A549 (cell line): ENCODE measurements around the gene POLR2C. TPM values are rescaled to one million over a fixed set of nuclear protein-coding genes. Genes with fewer than 3 reads are reported as not detected.

ENCODE experiments used
- ATAC-seq, 2 experiments: fragments of 200-7000 bp in 1 of 2; fragments of >200 bp in 1 of 2; cut with Nextera tagmentation in 1 of 2; cut with Tn5 transposase in 1 of 2; 3 replicates each; pipeline versions ENCODE4 v1.8.0 to v1.9.1; 2018 to 2020; ENCODE audit warnings: mild to moderate bottlenecking in 1 of 2, moderate library complexity in 1 of 2
- CTCF ChIA-PET: fragments of 300-600 bp; sonication (Branson Sonifier 250); formaldehyde crosslinking; extraction: SDS; loops from one replicate; lab custom pipeline; 2021; ENCODE audit warnings: antibody characterized with exemption, inconsistent platforms; lab: Yijun Ruan, JAX
- POLR2A ChIA-PET: fragments of 350-600 bp; formaldehyde crosslinking; extraction: SDS; loops from one replicate; lab custom pipeline; 2021; ENCODE audit warnings: antibody characterized with exemption, inconsistent platforms; lab: Yijun Ruan, JAX
- DNase-seq, 2 experiments: peaks; one replicate each; pipeline versions ENCODE4 v3.0.0 to v3.0.0-alpha.2; 2011 to 2016; ENCODE audit warnings: low read depth in 1 of 2, low spot score in 1 of 2
- FAIRE-seq: peaks from 2 replicates; lab custom pipeline; 2011; peaks lifted over from hg19 to GRCh38; lab: Jason Lieb, UNC
- H3K27ac ChIP-seq, 2 experiments: fragments of >200 bp; sonication (Bioruptor Twin); formaldehyde crosslinking; 3 replicates each; pipeline ENCODE4 v1.5.1; 2016 to 2017
- H3K4me1 ChIP-seq: fragments of >200 bp; sonication (Bioruptor Twin); formaldehyde crosslinking; 3 replicates; pipeline ENCODE4 v1.6.1; 2016
- H3K4me2 ChIP-seq: fragments of >200 bp; sonication (Bioruptor Twin); formaldehyde crosslinking; 3 replicates; pipeline ENCODE4 v1.6.1; 2016
- H3K4me3 ChIP-seq: fragments of >200 bp; sonication (Bioruptor Twin); formaldehyde crosslinking; 3 replicates; pipeline ENCODE4 v1.5.1; 2016
- H3K9me3 ChIP-seq: fragments of >200 bp; sonication (Bioruptor Twin); formaldehyde crosslinking; 3 replicates; pipeline ENCODE4 v1.6.1; 2016
- CEBPB ChIP-seq, 2 experiments: fragments of >200 bp in 1 of 2; sonication (Bioruptor Twin) in 1 of 2; formaldehyde crosslinking in 1 of 2; IDR thresholded peaks; 2 replicates each; pipeline ENCODE4 v1.6.1; 2012 to 2016
- CHD2 ChIP-seq: fragments of 150-350 bp; IDR thresholded peaks from 2 replicates; pipeline ENCODE4 v1.6.1; 2014; ENCODE audit warnings: low read length; ENCODE audit not compliant: partially characterized antibody
- EHF ChIP-seq: fragments of 250-450 bp; sonication (Bioruptor Pico); IDR thresholded peaks from 2 replicates; pipeline ENCODE4 v1.5.0; 2020; ENCODE audit warnings: mild to moderate bottlenecking
- EP300 ChIP-seq, 2 experiments: fragments of >200 bp; sonication (Bioruptor Twin); formaldehyde crosslinking; IDR thresholded peaks; 2 replicates in 1 of 2; 3 replicates in 1 of 2; pipeline ENCODE4 v1.6.1; 2016 to 2017
- ESRRA ChIP-seq: fragments of 150-350 bp; IDR thresholded peaks from 2 replicates; pipeline ENCODE4 v1.6.1; 2014; ENCODE audit warnings: mild to moderate bottlenecking, low read length, borderline replicate concordance
- FOXS1 ChIP-seq: fragments of 250-450 bp; sonication (Bioruptor Pico); IDR thresholded peaks from 2 replicates; pipeline ENCODE4 v1.5.0; 2020; ENCODE audit warnings: mild to moderate bottlenecking, moderate library complexity
- GATA3 ChIP-seq: IDR thresholded peaks from 2 replicates; pipeline ENCODE4 v1.6.1; 2012; ENCODE audit warnings: borderline replicate concordance
- HEYL ChIP-seq: fragments of 250-450 bp; sonication (Bioruptor Pico); IDR thresholded peaks from 2 replicates; pipeline ENCODE4 v1.8.0; 2021; ENCODE audit warnings: mild to moderate bottlenecking, moderate library complexity
- HOXB13 ChIP-seq: fragments of 250-450 bp; sonication (Bioruptor Pico); IDR thresholded peaks from 2 replicates; pipeline ENCODE4 v1.5.0; 2020; ENCODE audit warnings: low read depth, mild to moderate bottlenecking, moderate library complexity
- HOXB5 ChIP-seq: fragments of 250-450 bp; sonication (Bioruptor Pico); IDR thresholded peaks from 2 replicates; pipeline ENCODE4 v1.5.0; 2020; ENCODE audit warnings: mild to moderate bottlenecking, moderate library complexity
- JUN ChIP-seq, 2 experiments: fragments of >200 bp; sonication (Bioruptor Twin); formaldehyde crosslinking; IDR thresholded peaks; 2 replicates in 1 of 2; 3 replicates in 1 of 2; pipeline ENCODE4 v1.6.1; 2016 to 2017
- KDM5A ChIP-seq: fragments of 200-600 bp; sonication (generic); IDR thresholded peaks from 2 replicates; pipeline ENCODE4 v1.6.1; 2016; ENCODE audit warnings: antibody characterized with exemption, mild to moderate bottlenecking
- PHF8 ChIP-seq: fragments of 200-600 bp; sonication (generic); IDR thresholded peaks from 2 replicates; pipeline ENCODE4 v1.6.1; 2016; ENCODE audit warnings: low read depth, mild to moderate bottlenecking, antibody characterized with exemption, moderate library complexity, borderline replicate concordance
- POLR2A ChIP-seq: IDR thresholded peaks from 2 replicates; pipeline ENCODE4 v1.6.1; 2012; ENCODE audit warnings: mild to moderate bottlenecking, low read length
- RCOR1 ChIP-seq: fragments of 150-350 bp; IDR thresholded peaks from 2 replicates; pipeline ENCODE4 v1.6.1; 2014; ENCODE audit warnings: antibody characterized with exemption, low read length, low read depth
- RFX5 ChIP-seq: fragments of 450-650 bp; IDR thresholded peaks from 2 replicates; pipeline ENCODE4 v1.7.1; 2014; ENCODE audit warnings: antibody characterized with exemption, mild to moderate bottlenecking, moderate library complexity
- SREBF2 ChIP-seq: fragments of 450-650 bp; IDR thresholded peaks from 2 replicates; pipeline ENCODE4 v1.6.1; 2014; ENCODE audit warnings: mild to moderate bottlenecking, moderate library complexity
- TFCP2L1 ChIP-seq: fragments of 250-450 bp; sonication (Bioruptor Pico); IDR thresholded peaks from 2 replicates; pipeline ENCODE4 v1.5.0; 2021; ENCODE audit warnings: mild to moderate bottlenecking
- TP53 ChIP-seq: fragments of 250-450 bp; sonication (Bioruptor Pico); IDR thresholded peaks from 2 replicates; pipeline ENCODE4 v1.5.0; 2021; ENCODE audit warnings: mild to moderate bottlenecking, moderate library complexity
- ZSCAN20 ChIP-seq: fragments of 250-450 bp; sonication (Bioruptor Pico); IDR thresholded peaks from 2 replicates; pipeline ENCODE4 v1.8.0; 2022; ENCODE audit warnings: mild to moderate bottlenecking, moderate library complexity
- WGBS: methylation state at CpG from one replicate; pipeline ENCODE4 v1.1.6; 2017; ENCODE audit errors: missing lambda C conversion rate; 5-methylcytosine and 5-hydroxymethylcytosine counted together
- polyA plus RNA-seq, 4 experiments: library from polyadenylated mRNA; depleted of rRNA in 3 of 4; stranded (reverse); fragments of >200 nt; fragmentation: RNase III in 1 of 4; extraction: RNeasy Plus Mini Kit Qiagen cat#74134 plus additional on column Dnase treatment in 1 of 4; gene quantifications; 2 replicates in 3 of 4; 3 replicates in 1 of 4; pipeline ENCODE4 v1.2.3, GENCODE V29; 2011 to 2017
- TF ChIP-seq, protein P1 (sequence below): fragments of 250-450 bp; sonication (Bioruptor Pico); IDR thresholded peaks from 2 replicates; pipeline ENCODE4 v1.5.0; 2020; ENCODE audit warnings: low read depth, mild to moderate bottlenecking, moderate library complexity
- TF ChIP-seq, protein P2 (sequence below): IDR thresholded peaks from 2 replicates; pipeline ENCODE4 v1.6.1; 2012
- TF ChIP-seq, protein P3 (sequence below): fragments of 450-650 bp; IDR thresholded peaks from 2 replicates; pipeline ENCODE4 v1.6.1; 2014; ENCODE audit warnings: antibody characterized with exemption
- TF ChIP-seq, protein P4 (sequence below): fragments of >200 bp; sonication (Bioruptor Twin); formaldehyde crosslinking; IDR thresholded peaks from 3 replicates; pipeline ENCODE4 v1.6.1; 2016
- TF ChIP-seq, protein P5 (sequence below): IDR thresholded peaks from 2 replicates; pipeline ENCODE4 v1.6.1; 2012

The POLR2C gene
- polyA plus RNA-seq, 2 of the 4 experiments (the other 2 are of a cell fraction), result 148 to 229 TPM

DNA sequence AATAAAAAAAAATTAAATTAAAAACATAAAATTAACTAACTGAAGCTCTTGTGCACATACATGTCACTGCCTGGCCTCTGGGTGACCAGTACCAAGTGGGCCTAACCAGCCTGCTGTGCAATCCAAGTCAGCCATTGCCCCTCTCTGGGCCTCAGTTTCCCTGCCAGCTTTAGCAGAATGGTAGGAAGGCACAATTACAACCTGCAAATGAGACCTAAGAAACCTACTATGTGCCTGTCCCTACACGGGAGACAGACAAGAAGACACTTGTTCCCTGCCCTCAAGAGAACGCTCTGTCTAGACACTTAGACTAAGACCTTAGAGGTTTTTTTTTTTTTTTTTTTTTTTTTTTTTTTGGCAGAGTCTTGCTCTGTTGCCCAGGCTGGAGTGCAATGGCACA, 17.0 kb upstream of the POLR2C start:
- Histone ChIP-seq H3K4me3 (no peak overlapping the region; the same call in 2 of the 3 replicates), H3K4me2 (peak overlapping the region; percentile 97; the same call in 2 of the 3 replicates), H3K4me1 (peaks cover 27% of the 10 kb centered on the region), H3K9me3 (no peaks in the 10 kb centered on the region), H3K27ac (no peak overlapping the region)
- no peak for DNase-seq
- no peak for ATAC-seq
- 96% methylated on average over 2 of the region's 2 CpGs for WGBS
- no peak for TF ChIP-seq RCOR1
- no peak for FAIRE-seq
- ChIA-PET CTCF (interaction anchor here (1.0 to 3.3 kb wide), 4 partner anchors 9 to 145 kb away, joined by 3 to 20 read pairs (median 10); no protein-coding TSS in a partner anchor), POLR2A (no interaction called here)

DNA sequence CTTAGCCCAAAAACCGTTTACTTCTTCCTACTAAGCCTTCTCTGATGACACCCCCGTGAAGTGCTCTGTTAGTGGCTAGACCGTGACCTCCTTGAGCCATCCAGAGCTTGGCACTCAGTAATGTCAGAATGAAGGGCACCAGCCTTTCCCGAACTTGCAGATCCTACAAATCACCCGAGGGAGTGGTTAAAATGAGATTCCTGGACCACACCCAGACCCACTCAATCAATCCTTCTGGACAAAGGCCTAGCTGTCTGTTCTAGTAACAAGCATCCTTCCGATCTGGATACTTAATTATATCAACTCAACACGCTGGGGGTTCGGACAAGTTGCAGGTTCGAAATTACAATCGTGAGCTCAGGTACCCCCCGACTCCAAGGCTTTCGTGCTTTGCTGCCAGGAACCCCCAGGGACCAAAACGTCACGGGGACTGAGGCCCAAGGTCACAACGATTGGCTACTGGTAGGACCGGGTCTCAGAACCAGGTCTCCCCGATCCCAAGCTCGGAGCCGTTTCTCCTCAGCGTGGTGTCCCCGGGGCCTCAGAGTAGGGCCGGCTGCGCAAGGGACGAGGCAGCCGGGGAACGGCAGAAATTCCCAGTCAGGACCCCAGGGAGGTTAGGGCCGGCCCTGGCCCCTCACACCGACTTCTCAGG, 15.8 kb upstream of the POLR2C start:
- Histone ChIP-seq H3K9me3 (no peaks in the 10 kb centered on the region), H3K27ac (peak overlapping the region; percentile 99), H3K4me2 (peak overlapping the region; percentile 97), H3K4me1 (peaks cover 27% of the 10 kb centered on the region), H3K4me3 (peak overlapping the region; percentile 96)
- ChIA-PET POLR2A (interaction anchor here (0.6 to 1.9 kb wide), 18 partner anchors 8 to 261 kb away, joined by 3 to 21 read pairs (median 4); partner anchors contain the start of genes POLR2C, PSME3IP1 and RSPRY1), CTCF (interaction anchor here (0.9 to 3.3 kb wide), 11 partner anchors 7 to 146 kb away, joined by 3 to 20 read pairs (median 4); partner anchors contain the start of gene POLR2C)
- ATAC-seq (peak; percentile 51 to 59), DNase-seq (peak; percentile 29 to 35), FAIRE-seq (no peak)
- 6% methylated on average over 12 of the region's 28 CpGs for WGBS
- TF ChIP-seq FOXS1 (CRISPR knock-in tag) (no peak), SREBF2 (no peak), TFCP2L1 (0 out of 2 replicates have a peak, but pooled peaks have one; percentile 33)

DNA sequence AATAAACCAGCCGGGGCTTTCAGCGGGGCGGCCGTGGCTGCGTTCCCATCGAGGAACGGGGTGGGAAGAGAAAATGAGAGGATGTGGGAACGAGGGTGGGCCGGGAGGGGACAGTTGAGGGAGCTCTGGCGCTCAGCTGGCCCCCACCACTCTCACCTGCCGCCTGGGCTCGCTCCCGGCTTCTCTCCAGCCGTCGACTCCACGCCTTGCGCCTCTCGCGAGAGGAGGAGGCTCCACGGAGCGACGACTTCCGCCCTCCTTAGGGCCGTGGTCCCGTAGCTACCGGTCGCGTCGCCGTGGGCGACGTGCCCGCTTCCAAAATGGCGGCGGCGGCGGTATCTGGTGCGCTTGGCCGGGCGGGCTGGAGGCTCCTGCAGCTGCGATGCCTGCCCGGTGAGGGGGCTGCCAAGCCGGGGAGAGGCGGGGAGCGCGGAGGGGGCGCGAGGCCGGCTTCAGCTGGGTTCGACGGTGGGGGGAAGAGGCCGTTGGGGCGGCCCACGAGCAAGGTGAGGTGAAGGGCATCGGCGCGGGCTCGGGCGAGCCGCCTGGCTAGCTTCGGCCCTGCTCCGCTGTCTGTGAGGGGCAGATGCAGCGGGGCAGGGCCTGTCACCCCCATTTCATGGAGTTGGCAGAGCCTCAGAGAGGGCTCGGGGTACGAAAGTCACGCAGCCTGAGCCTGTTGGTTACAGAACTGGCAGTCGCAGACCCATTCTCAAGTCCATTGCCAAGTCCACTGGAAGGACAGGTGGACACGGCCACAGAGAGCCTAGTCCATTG, 15.1 kb upstream of the POLR2C start, which contains the start of the genes CIAPIN1 and COQ9:
Gene CIAPIN1, minus strand, starts transcription at position 200 of the 777 bp plus-strand sequence. CDS start 6,457 bp downstream, outside the sequence.
Gene COQ9, plus strand, starts transcription at position 294 of the 777 bp plus-strand sequence. Its CDS starts 27 bp downstream, at position 321.
- H3K9me3 ChIP-seq, result no peaks in the 10 kb centered on the region
- peak within 1 kb of the TSS; percentile 97 for H3K4me2 ChIP-seq
- ATAC-seq (peak; percentile 100), FAIRE-seq (no peak), DNase-seq (peak; percentile 89 to 93)
- H3K4me3 ChIP-seq, result peak within 1 kb of the TSS; percentile 96
- H3K27ac ChIP-seq, result peak within 1 kb of the TSS; percentile 99
- WGBS, result under 1% methylated on average over 16 of the region's 68 CpGs
- ChIA-PET POLR2A (interaction anchor here (0.8 to 1.9 kb wide), 18 partner anchors 9 to 261 kb away, joined by 3 to 21 read pairs (median 4); partner anchors contain the start of genes POLR2C, PSME3IP1 and RSPRY1), CTCF (interaction anchor here (0.7 to 3.3 kb wide), 12 partner anchors 8 to 147 kb away, joined by 3 to 20 read pairs (median 4); partner anchors contain the start of gene POLR2C)
- H3K4me1 ChIP-seq, result peaks cover 27% of the 10 kb centered on the region
- TF ChIP-seq PHF8 (peak; percentile 82), HOXB5 (no peak), CEBPB (IDR thresholded peaks at IDR 0.05) (no peak), POLR2A (peak; percentile 83), EHF (CRISPR knock-in tag) (no peak), TP53 (CRISPR knock-in tag) (0 out of 2 replicates have a peak, but pooled peaks have one; percentile 12), SREBF2 (no peak), KDM5A (peak; percentile 83), EP300 (IDR thresholded peaks at IDR 0.05) (no peak), ESRRA (0 out of 2 replicates have a peak, but pooled peaks have one; percentile 37), CHD2 (peak; percentile 99), HEYL (CRISPR knock-in tag) (no peak), ZSCAN20 (CRISPR knock-in tag) (no peak), RFX5 (no peak), HOXB13 (CRISPR knock-in tag) (no peak), JUN (IDR thresholded peaks at IDR 0.05) (peak; percentile 60 to 97), GATA3 (peak; percentile 65)
- TF ChIP-seq, protein P1, sequence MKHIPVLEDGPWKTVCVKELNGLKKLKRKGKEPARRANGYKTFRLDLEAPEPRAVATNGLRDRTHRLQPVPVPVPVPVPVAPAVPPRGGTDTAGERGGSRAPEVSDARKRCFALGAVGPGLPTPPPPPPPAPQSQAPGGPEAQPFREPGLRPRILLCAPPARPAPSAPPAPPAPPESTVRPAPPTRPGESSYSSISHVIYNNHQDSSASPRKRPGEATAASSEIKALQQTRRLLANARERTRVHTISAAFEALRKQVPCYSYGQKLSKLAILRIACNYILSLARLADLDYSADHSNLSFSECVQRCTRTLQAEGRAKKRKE, result no peak
- TF ChIP-seq, protein P2, sequence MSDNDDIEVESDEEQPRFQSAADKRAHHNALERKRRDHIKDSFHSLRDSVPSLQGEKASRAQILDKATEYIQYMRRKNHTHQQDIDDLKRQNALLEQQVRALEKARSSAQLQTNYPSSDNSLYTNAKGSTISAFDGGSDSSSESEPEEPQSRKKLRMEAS, result peak; percentile 87
- TF ChIP-seq, protein P3, sequence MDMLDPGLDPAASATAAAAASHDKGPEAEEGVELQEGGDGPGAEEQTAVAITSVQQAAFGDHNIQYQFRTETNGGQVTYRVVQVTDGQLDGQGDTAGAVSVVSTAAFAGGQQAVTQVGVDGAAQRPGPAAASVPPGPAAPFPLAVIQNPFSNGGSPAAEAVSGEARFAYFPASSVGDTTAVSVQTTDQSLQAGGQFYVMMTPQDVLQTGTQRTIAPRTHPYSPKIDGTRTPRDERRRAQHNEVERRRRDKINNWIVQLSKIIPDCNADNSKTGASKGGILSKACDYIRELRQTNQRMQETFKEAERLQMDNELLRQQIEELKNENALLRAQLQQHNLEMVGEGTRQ, result no peak
- TF ChIP-seq, protein P4, sequence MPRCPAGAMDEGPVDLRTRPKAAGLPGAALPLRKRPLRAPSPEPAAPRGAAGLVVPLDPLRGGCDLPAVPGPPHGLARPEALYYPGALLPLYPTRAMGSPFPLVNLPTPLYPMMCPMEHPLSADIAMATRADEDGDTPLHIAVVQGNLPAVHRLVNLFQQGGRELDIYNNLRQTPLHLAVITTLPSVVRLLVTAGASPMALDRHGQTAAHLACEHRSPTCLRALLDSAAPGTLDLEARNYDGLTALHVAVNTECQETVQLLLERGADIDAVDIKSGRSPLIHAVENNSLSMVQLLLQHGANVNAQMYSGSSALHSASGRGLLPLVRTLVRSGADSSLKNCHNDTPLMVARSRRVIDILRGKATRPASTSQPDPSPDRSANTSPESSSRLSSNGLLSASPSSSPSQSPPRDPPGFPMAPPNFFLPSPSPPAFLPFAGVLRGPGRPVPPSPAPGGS, result peak; percentile 88; the same call in 2 of the 3 replicates
- TF ChIP-seq, protein P5, sequence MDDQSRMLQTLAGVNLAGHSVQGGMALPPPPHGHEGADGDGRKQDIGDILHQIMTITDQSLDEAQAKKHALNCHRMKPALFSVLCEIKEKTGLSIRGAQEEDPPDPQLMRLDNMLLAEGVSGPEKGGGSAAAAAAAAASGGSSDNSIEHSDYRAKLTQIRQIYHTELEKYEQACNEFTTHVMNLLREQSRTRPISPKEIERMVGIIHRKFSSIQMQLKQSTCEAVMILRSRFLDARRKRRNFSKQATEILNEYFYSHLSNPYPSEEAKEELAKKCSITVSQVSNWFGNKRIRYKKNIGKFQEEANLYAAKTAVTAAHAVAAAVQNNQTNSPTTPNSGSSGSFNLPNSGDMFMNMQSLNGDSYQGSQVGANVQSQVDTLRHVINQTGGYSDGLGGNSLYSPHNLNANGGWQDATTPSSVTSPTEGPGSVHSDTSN, result peak; percentile 30; the same call in 1 of the 2 replicates
